ENCODE results near the gene FANCI.

The FANCI gene

DNA sequence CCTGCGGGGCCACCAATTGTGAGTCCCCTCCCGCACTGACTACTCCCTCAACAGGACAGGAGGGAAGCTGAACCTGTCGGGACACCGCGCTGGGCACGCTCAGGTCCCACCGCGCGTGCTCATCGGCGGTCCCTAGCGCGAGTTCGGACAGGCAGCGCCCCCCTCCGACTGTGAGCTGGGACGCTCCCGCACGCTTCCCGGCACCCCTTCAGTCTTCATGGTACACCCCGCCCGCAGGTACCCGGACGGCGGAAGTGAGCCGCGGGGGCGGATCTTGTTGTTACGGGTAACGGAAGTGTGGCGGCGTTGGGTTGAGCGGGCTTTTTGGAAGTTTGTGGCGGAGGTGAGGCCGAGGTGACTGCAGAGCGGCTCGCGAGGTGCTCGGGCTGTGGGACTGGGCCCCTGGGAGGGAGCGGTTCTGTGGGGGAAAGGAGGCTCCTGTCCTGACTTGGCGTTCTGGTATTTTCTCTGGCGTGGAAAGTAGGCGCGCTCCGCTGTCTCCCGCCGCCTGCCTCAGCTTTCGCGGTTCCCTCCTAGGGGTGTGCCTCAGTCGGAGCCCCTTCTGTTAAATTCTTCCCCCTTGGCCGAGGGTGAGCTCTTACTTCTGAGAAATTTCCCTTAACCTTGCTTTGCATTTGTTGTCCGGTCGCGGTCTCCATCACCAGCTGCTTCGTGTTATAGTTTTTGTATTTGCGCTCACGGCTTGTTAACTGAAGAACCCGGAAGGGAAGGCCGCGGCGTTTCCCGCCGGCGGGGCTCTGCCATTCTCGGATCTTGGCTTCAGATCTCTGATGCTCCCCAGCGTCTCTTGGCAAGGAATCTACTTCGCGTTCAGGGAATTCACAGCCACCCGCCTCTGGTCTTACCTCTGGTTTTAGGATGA lies at the start of gene FANCI:
Gene FANCI (plus strand): TSS at position 289 of the 883 bp plus-strand sequence. CDS start 3,669 bp downstream, outside the sequence.
- peak; percentile 92 for DNase-seq (ENCODE audit: low spot score)

DNA sequence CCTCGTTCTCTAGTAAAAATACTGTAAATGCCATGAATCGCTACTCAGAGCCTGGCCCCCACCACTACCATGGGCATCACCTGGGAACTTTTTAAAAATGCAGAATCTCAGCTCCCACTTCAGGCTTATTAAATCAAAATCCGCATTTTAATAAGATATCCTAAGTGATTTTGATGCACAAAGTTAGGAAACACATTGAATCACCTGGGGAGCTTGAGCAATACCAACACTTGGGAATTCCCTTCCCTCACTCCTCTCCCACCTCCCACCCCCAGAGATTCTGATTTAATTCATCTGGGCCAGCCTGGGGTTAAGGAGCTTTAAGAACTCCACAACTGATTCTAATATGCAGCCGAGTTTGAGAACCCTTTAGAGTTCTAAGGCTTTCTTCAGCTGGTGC lies 49.2 kb upstream of the FANCI start:
- no peak for DNase-seq (ENCODE audit: low spot score)

DNA sequence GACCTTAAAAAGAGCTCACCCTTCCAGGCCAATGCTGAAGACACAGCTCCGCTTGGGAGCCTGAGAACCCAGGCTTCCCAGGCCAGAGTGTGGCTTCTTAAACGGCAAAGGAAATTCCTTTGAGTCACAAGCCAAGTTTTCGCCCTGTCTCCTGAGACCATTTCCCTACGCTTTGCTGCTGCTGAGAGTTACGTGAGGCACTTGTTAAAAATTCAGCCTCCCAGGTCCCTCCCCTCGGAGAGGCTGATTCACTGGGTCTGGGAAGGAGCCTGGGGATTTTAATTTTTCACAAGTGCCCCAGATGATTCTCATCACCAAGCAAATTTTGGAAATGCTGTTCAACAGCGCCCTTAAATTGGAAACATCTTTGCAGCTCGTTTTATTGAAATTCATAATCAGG lies 47.9 kb upstream of the FANCI start:
- DNase-seq (ENCODE audit: low spot score), result no peak

DNA sequence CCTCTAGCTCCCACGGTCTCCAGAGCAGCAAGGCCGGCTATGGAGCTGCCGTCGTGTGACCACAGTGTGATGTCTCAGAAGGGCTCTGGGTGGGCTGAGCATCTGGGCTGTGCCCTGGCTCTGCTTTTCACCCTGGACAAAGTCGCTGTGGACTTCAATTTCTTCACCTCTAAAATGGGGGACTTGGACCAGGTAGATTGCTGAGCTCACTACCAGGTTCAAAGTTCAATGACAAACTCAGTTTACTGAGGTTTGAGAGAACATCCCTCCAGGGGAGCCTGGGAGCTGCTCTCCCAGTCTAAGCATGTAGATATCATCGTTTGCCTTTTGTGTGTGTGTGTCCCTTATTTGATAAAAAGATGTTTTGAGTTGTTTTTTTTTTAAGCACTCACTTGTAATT lies 47.5 kb upstream of the FANCI start:
- DNase-seq (ENCODE audit: low spot score), result no peak

DNA sequence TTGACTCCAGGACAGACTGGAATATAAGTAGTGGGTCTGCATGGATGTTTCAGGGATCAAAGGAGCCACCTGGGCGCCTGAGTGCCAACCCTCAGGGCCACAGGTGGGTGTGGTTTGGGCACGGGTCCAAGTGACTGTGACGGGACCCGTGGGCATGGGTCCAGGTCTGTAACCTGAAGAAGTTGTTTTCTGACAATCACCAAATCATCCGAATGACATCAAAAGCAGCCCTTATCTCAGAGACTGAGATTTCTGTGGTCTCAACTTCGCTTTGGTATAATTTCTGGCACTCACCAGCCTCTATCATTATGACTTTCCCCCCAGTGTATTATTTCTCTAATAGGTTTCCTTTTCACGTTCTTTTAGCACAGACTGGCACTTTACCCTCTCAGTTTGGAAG lies 46.8 kb upstream of the FANCI start:
- DNase-seq (ENCODE audit: low spot score), result no peak

DNA sequence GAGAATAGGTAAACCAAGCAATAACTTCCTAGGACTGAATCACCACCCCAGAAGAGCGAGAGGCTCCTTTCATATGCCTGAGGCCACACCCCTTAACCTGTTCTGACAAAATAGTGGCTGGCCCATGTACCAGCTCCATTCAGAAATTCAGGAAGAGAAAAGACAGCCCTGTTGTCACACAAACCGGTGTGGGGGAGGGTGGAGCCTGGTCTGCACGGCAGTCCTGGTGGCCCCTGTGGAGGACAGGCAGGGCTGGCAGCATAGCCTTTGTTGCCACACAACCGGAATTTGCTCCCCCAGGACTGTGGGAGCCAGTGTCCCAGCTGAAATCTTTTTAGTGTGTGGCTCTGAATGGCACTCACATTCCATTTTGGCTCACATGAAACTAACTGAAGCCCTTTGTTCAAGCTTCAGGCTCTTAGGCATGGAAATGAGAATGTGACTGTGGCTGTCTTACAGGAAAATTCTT lies 46.2 kb upstream of the FANCI start:
- DNase-seq (ENCODE audit: low spot score), result no peak

DNA sequence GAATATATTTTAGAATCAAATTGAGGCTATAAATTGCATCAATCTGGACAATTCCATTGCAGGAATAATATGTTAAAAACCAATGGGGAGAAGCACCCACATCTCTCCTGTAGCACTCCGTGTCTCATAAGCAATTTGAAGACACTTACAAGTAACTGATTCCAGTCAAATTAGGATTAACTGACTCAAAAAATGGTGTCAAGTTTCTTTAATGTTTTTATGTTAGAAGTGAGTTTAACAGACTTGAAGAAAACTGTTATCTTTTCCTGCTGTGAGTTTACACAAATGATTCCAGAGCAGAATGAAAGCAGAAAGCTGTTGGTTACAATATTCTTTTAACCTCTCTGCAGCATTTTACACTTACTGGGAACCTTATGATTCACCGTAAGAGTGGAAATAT lies 45.6 kb upstream of the FANCI start:
- DNase-seq (ENCODE audit: low spot score), result no peak

DNA sequence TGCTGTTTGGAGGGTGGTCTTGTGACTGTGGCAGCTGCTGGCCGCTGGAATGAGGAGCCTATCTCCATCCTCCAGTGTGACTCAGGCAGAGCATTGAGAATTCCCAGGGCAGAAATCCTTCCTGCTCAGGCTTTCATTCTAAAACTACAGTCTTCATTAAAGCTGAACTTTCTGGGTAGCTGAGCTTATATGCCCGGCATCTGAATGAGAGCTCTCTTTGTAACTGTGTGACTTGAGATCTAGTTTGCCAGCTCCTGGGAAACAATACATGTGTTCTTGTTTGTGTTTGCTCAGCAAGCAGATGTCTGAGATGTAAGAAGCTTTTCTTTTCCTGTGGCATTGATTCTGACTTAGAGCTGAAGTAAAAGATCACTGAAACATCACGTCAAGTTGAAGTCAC lies 44.8 kb upstream of the FANCI start:
- no peak for DNase-seq (ENCODE audit: low spot score)

DNA sequence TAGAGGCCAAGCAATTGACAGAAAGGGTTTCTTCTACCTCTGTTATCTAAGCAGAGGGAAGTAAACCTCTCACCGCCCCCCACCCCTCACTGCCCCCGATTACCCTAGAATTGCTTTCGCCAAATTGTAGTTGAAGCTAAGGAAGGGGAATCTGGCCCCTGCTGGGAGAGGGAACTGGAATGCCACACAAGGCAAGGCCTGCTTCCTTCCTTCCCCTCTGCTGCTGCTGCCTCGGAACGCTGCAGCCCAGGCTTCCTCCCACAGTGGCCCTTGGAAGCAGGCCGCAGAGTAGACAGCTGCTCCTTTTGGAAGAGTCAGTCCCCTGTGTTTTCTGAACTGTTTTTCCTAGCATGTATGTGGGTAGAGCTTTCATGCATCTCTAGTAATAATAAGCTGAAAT lies 44.0 kb upstream of the FANCI start:
- no peak for DNase-seq (ENCODE audit: low spot score)

DNA sequence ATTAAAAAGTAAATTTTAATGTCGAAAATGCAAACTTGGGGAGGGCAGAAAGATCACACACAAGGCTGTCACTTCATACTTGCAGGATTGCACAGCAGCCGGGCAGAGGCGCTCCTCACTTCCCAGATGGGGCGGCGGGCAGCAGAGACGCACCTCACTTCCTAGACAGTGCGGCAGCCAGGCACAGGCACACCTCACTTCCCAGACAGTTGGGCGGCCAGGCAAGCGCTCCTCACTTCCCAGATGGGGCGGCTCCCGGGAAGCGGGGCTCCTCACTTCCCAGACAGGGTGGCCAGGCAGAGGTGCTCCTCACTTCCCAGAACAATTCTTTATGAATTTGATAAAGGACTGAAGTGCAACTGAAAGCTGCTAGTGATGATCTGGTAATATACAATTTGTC lies 43.6 kb upstream of the FANCI start:
- DNase-seq (ENCODE audit: low spot score), result no peak

DNA sequence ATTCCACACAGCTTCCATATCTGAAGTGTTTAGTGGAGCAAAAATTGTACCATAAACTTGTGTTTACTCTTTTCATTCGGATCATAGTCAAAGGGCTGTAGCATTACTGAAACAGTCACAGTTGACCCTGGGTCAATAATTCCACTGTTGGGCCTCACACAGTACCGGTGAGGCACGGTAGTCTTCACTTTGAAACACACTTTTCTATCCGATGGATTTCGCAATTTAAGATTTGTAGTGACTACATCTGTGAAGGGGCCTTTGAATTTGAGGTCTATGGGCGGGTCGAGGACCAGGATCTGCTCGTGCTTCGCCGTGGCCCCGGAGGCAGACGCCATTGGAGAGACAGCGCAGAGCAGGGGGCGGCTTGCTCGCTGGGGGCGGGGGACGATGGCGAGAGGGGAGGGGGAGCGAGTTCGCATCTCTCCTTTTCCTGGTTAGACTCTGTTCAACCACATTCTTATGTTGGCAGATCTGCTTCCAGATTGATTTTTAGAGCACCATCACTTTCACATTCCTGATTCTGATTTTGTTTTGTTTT lies 42.2 kb upstream of the FANCI start:
- DNase-seq (ENCODE audit: low spot score), result no peak

DNA sequence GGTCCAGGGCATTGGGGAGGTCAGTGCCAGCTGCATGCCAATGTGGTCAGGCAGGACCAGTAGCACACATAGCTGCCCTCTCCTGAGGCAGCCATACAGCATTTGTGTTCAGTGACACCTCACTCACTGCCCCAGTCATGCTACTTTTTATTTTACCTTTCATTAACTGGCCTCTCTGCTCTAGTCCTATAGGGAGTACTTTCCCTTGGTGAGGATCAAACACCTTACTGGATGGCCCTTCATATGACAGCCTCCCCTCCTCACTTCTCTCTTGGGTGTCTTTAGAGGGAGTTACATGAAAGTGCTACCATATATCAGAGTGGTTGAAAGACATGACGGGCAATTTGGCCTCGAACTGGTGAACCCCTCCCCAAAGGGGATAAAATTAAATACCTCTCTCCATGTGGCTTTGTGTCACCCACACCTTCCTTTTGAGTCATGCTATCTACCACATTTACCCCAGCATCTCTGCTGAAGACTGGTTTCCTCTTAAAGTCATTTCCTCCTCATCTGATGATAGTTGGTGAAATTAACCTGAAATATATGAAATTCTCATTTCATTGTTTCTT lies 40.0 kb upstream of the FANCI start:
- DNase-seq (ENCODE audit: low spot score), result no peak

DNA sequence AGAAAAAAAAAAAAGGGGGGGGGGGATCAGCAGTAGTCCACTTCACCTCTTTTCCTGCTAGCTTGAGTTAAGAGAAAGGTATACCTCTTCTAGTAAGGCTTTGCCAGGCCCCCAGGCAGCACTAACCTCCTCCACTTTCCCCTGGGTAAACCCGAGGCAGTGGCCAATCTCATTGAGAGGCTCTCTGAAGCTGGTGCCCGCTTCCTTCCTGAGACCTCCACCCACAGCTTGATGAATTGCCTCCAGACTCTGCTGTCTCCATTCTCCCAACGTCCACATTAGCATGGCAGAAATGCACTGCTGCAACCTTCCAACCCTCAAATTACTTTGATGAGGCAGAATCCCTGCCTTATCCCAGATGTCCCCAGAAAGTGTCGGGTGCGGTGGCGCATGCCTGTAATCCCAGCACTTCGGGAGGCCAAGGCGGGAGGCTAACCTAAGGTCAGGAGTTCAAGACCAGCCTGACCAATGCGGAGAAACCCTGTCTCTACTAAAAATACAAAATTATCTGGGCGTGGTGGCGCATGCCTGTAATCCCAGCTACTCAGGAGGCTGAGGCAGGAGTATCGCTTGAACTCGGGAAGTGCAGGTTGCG lies 37.7 kb upstream of the FANCI start:
- DNase-seq (ENCODE audit: low spot score), result no peak

DNA sequence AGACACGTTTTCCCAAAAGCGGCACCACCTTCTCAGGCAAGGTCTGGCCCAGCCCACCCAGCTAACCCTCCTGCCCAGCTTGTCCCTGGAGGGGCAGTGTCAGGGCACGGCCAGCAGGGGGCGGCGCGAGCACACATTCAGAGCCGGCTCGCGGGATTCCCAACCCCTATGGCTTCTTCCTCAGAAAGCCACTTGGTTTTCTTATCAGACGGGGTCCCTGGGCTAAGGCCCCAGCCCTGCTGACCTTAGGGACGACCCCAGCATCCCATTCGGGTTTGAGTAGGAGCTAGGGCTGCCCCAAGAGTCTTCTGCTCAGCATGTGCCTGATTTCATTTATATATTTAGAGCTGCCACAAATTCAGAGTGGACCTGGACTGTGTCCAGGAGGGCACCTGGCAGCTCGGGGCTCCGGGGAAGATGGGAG lies 36.9 kb upstream of the FANCI start:
- peak; percentile 98 for DNase-seq (ENCODE audit: low spot score)

DNA sequence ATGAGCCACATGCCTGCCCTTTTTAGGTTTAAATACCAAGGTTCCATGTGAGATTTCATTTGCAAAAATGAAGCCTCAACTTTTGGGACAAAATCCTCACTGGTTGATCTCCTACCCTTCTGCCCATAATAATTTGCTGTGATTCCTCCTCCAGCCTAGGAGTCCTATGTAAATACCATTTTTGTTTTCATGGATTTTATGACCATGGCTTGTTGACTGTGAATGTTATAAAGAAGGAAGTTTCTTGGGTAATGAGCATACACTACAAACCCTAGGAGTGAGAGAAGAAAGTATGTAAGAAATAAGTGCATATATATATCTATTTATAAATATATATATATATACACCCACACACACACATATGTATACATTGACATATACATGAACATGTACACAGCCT lies 35.5 kb upstream of the FANCI start:
- DNase-seq (ENCODE audit: low spot score), result no peak

DNA sequence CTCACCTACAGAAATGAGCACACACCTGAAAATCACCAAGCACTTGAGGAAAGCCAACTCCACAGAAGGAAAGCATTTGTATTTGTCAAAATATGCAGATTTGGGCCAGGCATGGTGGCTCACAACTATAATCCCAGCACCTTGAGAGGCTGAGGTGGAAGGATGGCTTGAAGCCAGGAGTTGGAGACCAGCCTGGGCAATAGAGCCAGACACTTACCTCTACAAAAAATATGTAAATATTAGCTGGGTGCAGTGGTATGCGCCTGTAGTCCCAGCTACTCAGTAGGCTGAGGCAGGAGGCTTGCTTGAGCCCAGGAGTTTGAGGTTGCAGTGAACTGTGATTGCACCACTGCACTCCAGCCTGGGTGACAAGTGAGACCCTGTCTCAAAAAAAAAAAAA lies 34.7 kb upstream of the FANCI start:
- no peak for DNase-seq (ENCODE audit: low spot score)

DNA sequence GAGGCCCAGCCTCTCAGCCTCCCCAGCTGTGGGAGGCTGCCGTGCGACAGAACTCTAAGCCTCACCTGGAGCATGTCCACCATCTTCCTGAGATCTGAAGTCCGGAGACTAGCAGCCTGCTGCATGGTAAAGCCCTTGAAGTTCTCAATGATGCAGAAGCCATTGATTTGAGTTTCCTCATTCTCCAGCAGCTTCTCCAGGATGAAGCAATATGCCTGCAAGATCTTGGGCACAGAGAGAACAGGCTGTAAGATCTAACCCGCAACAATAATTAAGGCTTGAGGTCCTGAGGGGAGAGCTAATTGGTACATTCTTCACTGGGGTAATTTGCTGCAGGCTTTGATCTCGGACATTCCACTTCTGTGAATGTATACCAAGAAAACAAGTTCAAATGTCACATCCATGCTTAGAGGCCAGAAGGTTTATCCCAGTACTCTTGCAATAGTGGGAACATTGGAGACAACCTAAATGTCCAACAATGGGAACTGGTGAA lies 32.1 kb upstream of the FANCI start:
- DNase-seq (ENCODE audit: low spot score), result no peak

DNA sequence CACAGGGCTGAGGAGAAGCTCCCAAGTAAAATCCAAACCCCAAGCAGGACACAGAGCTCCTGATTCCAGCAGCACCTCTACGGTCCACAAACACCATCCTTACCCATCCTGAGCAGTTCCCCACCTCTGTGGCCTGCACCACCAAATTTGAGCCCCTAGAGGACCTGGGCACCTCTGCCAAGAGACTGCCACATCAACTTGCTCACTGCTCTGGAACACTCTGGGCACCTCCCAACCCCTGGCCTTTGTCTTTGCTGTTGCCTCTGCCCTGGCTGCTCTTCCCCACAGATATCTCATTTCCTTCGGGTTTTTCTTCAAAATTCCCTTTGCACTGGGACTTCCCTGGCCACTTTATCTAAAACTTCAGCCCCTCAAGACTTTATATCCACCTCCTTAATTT lies 28.2 kb upstream of the FANCI start:
- DNase-seq (ENCODE audit: low spot score), result no peak

DNA sequence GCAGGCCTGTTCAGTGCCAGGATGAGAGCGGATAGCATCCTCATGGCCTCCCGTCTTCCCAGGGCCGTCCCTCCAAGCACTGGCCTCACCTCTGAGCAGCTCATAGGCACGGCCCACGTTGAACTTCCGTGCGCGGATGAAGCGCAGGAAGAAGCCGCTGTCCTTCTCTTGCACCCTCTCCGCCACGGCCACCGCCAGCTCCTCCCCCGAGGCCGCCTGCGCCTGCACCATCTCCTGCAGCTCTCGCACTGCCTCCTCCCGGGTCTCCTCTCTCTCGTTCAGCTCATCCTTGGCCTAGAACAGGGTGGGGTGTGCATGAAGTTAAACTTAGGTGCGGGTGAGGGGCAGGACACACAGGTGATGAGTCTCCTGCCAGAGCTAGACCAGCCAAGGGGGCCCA lies 26.7 kb upstream of the FANCI start:
- no peak for DNase-seq (ENCODE audit: low spot score)

DNA sequence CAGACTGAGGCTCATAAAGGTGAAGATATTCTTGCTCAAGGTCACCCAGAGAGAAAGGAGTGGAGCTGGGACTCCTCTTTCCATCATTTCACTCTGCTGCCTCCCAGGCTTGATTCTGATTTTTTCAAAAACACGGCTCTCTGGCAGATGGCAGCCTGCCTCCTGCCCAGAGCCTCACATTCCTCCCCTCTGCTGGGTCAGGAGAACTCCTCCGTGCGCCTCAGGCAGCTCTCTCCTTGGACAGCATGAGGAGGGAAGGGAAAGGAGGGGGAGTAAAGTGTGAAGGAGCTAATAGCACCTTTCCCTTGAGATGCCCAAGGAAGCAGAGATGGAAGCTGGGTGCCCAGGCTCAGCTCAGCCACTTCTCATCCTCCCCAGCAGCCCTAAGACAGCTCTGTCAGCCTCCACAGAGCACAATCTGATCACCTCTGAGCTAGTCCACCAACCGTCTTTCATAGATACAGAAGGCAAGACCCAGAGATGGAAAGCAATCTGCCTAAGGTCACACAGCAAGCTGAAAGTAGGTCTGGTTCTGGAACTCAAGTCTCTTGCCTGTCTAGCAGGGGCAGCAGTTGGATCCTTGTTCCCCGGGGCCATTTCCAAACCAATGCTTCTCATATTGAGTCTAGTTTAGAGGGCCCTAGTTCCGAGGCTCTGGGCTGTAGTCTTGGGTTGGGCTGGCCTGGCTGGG lies 25.9 kb upstream of the FANCI start:
- no peak for DNase-seq (ENCODE audit: low spot score)

DNA sequence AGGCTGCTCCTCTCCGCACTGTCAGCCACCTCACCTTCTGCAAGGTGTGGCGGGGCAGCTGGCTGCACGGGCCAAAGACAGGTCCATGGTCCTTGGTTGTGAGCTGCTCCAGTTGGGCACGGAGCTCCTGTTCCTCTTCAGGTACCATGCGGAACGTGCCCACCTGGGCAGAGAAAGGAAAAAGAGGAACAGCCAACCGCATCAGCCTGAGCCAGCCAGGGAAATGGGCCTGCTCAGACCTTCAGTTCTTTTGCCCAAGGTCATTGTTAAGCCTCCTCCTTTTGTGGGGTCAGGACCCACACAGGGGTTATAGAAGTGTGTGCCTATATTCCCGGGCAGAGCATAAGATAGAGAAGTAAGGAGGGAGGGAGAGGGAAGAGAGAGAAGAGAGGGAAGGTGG lies 25.2 kb upstream of the FANCI start:
- DNase-seq (ENCODE audit: low spot score), result no peak

DNA sequence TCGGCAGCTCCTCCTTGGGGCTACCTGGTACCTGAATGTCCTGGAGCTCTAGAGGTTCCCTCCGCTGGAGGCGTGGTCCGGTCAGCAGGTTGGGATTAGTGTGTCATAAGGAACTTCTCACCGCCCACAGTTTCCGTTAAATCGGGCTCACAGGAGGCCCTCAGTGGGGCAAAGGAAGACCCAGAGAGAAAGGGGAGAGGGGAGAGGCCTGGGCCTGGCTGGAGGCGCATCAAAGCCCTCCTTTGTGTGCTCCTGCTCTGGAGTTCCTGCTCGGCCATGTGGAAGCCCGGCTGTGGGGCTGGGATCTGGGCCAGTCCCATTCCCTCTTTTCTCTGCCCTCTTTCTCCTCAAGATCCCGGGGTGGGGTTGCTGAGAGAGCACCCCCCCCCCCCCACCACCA lies 22.2 kb upstream of the FANCI start, which contains the start of gene RLBP1:
Gene RLBP1 (minus strand): TSS at position 37 of the 400 bp plus-strand sequence. CDS start 2,604 bp downstream, outside the sequence.
- no peak for DNase-seq (ENCODE audit: low spot score)

Data from HuH-7 (cell line).